HepG2 (cell line): ENCODE data around the gene DEFB131B.
"Not testable (repeated sequence)": the region's sequence is repeated elsewhere in the genome, so short reads cannot be mapped to it uniquely, and the experiment has no call there.

Experiments used
- CBFB ChIP-seq: sonication (generic); formaldehyde crosslinking; IDR thresholded peaks from 2 replicates; pipeline ENCODE4 v1.4.0; 2020; ENCODE audit warnings: missing genetic modification reagents
- FOXK2 ChIP-seq: fragments of 450-650 bp; IDR thresholded peaks from 2 replicates; pipeline ENCODE4 v1.6.1; 2016
- KLF6 ChIP-seq: IDR thresholded peaks from 2 replicates; pipeline ENCODE4 v1.8.0; 2016; ENCODE audit warnings: missing biosample characterization, missing genetic modification reagents
- MXI1 ChIP-seq: IDR thresholded peaks from 3 replicates; pipeline ENCODE4 v1.6.1; 2012; ENCODE audit warnings: low read depth, low read length, inconsistent platforms, borderline replicate concordance
- TF ChIP-seq, protein P1 (sequence below): sonication (generic); formaldehyde crosslinking; IDR thresholded peaks from 2 replicates; pipeline ENCODE4 v1.5.0; 2020; ENCODE audit warnings: mild to moderate bottlenecking, missing genetic modification reagents, moderate library complexity

DNA sequence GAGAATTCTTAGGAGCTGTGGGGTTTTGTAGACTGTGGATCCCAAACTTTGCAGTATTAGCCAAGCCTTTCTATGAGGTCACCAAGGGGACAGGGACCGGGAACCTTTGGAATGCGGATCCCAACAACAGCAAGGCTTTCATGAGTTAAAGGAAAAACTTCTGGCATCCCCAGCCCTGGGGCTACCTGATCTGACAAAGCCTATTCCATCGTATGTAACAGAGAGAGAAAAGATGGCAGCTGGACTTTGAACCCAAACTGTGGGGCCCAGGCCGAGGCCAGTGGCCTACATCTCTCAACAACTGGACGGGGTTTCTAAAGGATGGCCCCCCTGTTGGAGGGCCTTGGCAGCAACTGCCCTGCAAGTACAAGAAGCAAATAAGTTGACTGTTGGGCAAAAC is 32.5 kb downstream of the DEFB131B start:
- TF ChIP-seq KLF6; MXI1; FOXK2; CBFB (CRISPR knock-in tag): not testable (repeated sequence)
- TF ChIP-seq, protein P1, sequence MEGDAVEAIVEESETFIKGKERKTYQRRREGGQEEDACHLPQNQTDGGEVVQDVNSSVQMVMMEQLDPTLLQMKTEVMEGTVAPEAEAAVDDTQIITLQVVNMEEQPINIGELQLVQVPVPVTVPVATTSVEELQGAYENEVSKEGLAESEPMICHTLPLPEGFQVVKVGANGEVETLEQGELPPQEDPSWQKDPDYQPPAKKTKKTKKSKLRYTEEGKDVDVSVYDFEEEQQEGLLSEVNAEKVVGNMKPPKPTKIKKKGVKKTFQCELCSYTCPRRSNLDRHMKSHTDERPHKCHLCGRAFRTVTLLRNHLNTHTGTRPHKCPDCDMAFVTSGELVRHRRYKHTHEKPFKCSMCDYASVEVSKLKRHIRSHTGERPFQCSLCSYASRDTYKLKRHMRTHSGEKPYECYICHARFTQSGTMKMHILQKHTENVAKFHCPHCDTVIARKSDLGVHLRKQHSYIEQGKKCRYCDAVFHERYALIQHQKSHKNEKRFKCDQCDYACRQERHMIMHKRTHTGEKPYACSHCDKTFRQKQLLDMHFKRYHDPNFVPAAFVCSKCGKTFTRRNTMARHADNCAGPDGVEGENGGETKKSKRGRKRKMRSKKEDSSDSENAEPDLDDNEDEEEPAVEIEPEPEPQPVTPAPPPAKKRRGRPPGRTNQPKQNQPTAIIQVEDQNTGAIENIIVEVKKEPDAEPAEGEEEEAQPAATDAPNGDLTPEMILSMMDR (CRISPR knock-in tag) = not testable (repeated sequence)
